Activated T-helper 9 cell treated with anti-CD3 and anti-CD28 coated beads, Interleukin-2, amount 50 U/mL, for 16 hours (primary cell): ENCODE results near the gene ABCB8.

Source experiments
- DNase-seq: peaks from one replicate; pipeline ENCODE4 v3.0.0-alpha.2; 2020; ENCODE audit warnings: low read depth

Gene ABCB8

DNA sequence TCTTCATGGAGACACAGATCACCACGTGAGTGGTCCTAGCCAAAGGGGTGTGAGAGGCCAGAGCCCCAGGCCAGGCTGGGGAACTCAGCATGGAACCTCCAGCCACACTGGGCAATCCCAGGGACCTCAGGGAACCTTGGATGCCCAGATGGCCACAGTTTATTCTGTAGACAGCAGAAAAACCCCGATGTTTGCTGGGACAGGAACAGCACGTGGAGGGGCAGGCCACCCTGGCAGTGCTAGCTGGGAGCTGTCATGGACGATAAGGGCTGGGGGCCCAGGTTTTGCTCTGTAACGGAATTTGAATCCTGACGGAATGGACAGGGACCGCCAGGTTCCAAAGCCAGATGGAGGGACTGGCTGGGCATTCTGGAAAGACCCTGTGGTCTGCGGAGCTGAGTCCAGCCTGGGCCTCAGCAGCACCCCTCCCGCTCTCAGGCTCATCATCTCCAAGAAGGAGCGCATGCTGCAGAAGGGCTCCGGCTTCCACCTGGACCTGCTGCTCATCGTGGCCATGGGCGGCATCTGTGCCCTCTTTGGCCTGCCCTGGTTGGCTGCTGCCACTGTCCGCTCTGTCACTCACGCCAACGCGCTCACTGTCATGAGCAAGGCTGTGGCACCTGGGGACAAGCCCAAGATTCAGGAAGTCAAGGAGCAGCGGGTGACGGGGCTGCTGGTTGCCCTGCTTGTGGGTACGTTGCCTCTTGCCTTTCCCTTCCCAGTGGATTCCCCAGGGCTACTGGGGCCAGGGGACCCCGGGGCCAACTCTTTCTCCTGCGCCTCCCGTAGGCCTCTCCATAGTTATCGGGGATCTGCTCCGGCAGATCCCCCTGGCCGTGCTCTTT, 46.8 kb downstream of the ABCB8 start:
- no peak for DNase-seq

DNA sequence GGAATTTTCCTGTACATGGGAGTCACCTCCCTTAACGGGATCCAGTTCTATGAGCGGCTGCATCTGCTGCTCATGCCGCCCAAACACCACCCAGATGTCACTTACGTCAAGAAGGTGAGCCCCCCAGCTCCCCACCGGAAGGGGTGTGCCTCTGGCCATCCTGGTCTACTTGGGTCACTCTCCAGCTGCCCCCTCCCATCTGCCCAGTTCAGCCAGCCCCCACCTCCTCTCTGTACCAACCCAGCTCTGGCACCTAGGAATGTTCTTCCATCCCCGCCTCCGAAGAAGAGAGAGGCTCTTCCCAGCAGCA, 47.4 kb downstream of the ABCB8 start:
- no peak for DNase-seq

DNA sequence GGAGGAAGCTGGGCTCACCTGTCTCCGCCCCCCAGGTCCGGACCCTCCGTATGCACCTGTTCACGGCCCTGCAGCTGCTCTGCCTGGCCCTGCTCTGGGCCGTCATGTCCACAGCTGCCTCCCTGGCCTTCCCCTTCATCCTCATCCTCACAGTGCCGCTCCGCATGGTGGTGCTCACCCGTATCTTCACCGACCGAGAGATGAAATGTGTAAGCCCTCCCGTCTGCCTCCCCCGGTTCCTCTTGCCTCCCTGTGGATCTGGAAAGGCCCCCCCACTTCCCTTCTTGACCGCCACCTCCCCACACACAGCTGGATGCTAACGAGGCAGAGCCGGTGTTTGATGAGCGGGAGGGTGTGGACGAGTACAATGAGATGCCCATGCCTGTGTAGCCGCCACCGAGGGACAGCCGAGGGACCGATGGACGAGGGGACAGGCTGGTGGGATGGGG, 47.8 kb downstream of the ABCB8 start:
- DNase-seq = no peak

DNA sequence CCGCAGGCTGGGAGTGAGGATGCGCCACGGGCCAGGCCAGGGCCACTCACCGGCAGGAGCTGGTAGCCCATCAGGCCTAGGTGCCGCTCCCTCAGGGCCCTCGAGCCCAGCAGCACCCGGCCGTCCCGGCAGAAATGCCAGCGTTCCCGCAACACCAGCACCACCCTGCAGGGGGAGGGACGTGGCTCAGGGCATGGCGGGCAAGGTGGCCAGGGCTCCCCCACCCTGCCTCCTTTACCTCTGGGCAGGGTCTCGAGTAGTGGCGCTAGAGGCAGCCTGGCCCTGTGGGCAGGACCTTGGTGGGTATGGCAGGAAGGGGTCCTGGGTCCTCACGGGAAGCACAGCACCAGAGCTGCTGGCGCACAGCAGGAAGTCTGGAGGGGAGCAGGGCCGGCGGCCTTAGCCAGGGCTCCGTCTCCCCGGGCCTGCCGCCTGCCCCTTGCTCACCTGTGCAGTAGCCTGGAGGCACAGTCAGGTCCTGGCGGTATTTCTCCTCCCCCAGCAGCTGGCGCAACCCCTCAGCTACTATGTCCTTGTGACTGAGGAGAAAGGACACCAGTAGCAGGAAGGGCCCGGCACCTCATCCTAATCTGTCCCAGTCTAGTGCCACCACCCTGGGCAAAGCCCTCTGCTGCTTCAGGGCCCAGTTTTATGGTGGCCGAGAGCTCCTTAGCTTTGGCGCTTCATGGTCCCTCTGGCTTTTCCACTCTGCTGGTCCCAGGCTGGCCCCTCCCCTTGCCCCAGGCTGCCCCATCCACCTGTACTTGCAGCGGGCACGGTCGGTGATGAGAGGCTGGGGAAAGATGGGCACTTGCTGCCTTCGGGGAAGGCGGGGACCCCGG, 48.8 kb downstream of the ABCB8 start:
- no peak for DNase-seq

DNA sequence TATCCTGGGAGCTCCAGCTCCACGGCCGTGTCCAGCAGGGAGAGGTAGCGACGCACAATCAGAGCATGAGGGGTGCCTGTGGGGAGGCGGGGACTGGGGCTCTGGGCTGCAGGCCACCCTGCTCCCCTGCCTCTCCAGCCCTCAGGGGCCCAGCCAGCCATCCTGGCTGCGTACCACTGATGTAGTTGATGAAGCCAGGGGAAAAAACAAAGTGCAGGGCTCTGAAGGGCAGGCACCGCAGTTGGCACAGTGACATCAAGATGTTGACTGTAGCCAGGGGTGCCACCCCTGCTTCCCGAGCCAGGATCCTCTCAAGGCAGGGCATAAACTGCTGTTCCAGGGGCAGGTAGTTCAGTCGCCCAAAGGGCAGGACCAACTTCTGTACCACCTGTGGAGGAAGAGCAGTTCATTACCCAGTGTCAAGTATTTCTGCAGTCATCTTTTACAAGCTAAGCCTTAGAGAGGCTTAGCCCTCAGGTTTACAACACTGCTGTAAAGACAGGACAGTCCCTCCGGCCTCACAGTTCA, 49.5 kb downstream of the ABCB8 start:
- no peak for DNase-seq

DNA sequence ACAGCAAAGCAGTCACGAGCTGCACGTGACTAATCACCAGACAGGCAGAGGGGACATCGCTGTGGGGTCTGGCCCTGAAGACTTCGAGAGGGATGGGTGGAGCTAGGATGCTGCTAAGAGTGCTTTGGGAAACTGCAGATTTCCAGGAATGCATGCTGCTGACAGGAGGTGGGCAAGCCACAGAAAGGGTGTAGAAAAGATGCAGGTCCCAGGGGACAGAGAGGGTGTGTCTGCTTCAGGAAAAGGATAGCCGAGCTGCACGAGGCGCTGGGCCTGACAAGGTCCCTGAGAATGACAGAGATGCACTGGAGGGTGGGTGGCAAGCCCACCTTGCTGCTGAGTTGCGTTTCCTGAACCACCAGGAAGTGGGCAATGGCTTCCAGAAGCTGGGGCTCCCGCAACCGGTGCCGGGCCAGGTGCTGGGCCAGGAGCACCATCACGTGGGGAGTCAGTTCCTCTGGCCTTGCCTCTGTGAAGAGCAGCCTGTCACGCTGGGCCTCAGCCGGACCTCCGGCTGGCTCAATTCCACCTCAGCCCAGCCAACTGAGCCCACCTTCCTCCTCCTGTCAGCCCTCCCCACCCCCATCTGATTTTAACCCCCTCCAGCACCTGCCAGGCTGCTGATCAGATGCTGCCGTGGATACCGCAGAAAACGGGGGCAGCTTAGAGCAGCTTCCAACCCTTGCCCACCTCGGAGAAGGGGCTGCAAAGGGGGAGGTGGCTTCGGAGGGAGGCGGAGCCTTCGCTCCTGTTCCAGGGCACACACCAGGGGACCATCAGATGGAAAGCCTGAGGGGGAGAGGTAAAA, 50.2 kb downstream of the ABCB8 start:
- DNase-seq = no peak

DNA sequence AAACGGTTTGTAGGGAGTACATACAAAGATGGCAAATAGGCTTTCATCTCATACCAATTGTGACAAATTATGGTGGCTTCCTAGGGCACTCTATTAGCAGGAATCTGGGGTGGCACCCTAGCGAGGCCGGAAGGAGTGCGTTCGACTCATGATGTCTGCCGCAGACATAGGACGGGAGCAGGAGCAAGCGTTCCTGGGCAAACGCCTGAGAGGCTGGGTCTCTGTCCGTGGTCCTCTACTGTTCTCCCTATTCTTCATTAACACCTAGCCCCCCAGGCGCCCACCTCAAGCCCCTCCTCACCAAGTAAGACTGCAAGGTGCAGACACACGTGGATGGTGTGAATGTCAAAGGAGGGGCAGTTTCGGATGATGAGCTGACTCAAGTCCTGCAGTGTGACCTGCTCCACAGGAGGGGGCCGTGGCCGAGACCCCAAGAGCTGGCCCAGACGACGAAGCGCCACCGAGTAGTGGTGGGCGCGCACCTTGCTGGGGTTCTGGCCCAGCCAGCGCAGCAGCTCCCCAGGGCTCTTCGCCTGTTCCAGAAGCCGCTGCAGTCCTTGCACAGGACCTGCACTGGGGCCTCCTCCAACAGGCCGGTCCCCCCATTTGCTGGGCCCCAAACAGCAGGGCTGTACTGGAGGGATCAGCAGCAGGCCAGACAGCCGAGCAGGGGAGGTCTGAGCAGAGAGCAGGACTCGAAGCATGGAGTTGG, 51.1 kb downstream of the ABCB8 start:
- no peak for DNase-seq

DNA sequence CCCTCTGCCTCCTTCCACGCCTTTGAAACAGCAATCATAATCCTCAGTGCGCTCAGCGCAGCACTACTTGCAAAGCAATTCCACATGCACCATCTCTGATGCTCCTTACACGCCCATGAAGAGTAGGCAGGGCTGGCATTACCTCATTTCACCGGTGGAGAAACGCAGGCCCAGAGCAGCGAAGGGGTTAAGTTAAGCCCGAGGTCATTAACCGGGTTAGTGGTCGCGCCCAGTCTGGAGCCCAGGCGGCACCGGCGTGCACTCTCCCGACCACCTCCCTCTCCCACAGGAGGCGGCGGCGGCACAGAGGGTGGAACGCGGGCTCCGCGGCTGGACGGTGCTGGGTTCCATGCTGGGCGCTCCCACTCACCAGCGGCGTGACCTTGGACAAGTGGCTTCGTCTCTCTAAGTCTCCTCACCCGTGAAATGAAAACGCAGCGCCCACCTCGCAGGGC, 51.8 kb downstream of the ABCB8 start:
- DNase-seq = no peak

DNA sequence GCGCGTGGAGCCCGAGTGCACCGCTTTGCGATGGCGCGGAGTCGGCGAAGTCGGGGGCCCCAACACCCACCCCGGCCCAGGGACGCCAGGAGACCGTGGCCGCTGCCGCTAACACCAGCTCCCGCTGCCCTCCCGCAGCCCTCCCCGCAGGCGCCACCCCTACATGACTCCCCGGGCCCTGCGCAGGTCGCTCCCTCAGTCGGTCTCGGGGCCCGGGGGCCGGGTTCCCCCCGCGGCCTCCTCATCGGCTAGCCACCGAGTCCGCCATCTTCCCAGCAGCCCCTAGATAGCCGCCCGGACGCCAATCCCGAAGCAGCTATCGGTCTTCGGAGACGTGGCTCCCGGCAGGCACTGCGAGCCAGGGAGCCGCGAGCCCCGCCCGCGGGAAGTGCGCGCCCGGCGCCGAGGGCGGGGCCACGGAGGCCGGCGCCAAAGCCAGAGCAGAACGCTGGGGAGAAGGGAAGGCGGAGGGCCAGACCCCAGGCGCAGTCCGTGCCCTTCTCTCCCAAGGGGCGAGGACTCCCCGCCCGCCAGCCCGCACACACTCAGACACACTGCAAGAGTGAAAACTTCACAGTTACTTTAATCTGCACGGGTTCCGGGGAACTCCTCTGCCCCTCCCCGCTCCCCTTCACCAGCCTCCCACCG, 52.4 kb downstream of the ABCB8 start, which contains the start of gene FASTK:
FASTK (minus strand) TSS at position 288 of the 648 bp plus-strand sequence; CDS start at position 245, 43 bp downstream.
- DNase-seq = peak; percentile 84

DNA sequence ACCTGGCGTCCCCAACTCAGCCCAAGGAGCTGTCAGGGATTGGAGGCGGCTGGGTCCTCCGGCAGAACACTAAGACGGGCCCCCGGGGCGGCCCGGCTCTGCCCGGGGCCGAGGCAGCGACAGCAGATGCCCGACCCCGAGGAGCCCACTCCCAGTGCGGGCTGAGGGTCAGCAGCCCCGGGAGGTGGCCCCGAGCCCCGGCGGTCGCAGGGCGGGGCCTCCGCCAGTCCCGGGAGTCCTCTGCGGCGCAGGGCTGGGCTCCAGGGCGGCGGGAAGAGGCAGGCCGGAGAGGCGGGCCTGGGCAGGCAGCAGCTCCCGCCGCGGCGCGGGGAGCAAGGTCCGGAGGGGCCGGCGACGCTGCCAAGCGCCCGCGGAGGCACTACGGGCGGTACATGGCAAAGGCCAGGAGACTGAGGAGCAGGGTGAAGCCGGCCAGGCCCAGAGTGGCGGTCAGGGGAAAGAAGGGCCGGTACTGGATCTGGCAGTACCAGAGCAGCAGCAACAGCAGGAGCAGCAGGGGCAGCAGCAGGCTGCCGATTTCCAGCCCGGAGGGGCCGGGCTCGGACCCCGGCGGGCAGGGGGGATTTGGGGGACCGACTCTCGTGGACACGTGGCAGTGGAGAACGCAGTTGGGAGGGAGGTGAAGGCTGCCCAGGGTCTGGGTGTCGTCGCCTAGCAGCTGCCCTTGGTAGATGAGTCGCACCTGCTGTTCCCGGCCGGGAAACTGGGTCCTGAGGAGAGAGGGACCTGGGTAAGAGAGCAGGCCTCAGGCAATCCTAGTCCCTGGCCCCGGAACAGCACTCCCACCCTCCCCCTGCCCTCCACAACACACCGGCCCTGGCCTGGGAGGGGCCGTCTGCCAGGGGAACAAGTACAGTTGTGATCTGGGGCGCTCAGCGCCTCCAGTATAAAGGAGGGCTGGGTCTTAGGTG, 53.2 kb downstream of the ABCB8 start:
- no peak for DNase-seq

DNA sequence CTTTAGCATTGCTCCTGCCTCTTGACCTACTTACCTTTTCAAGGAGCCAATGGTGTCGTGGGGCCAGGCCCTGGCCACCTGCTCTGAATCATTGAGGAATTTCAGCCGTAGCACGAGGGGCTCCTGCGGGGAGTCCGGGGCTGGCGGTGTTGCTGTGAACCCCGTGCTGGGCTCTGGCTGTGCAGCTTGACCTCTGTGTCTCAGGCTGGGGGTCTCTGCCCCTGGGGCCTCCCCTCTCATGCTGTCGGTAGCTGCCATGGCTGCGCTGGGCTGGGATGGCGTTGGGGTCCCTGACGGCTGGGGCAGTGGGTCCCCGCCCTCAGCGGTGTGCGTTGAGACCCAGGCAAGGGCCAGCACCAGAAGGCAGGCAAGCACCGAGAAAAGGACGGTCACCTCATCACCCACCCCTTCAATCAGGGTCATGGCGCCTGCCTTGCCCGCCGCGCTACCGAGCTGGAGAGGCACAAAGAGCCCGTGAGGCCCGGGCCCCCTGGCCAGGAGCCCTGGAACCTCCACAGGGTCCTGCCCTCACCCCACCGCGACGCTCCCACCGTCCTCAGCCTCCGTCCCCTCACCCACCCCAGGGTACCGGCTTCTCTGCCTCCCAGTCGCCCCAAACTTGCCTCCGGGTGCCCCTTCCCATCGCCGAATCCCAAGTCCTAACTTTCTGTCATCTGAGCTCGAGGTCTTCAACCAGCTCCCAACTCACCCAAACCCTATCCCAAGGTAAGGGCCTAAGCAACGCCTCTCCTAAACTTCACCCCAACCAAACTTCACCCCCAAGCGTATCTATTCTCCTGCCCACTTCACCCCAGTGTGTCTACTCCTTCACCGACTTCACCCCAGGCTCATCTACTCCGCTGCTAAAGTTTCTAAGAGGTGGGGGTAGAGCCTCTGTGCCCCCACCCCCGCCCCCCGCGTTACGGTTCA, 54.2 kb downstream of the ABCB8 start:
- no peak for DNase-seq

DNA sequence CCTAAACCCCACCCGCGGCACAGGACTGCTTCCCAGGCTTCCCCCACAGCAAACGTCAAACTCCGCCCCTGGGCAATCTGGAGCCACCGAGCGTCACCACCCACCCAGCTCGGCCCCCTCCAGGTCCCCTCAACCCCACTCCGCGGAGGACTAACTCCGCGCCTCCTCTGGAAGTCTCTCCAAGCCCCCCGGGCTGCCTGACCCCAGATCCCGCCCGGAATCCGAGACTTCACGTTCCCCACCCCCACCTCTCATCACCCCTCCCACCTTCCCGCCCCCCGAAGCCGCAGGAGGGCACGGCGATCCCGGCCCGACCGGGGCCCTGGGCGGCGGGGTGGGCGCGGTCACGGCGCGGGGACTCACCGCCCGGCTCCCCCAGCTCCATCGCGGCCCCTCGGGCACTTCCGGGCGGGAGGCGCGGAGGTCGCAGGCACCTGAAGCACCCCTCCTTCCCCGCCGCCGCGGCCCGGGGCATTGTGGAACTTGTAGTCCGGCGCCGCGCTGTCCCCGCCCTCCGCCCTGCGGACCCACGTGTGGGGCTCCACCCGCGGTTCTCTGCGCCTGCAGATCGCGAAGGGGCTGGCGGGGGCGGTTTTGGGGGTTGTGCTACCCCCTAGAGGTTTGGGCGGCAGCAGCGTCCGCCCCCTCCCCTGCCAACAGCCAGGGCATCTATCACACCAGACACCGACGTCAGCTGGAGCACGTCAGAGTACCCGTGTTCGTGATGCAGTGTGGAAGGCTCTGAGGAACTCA, 55.0 kb downstream of the ABCB8 start, which contains the start of gene TMUB1:
TMUB1 (minus strand) TSS at position 423 of the 753 bp plus-strand sequence. CDS start 930 bp downstream, outside the sequence.
- peak; percentile 79 for DNase-seq

DNA sequence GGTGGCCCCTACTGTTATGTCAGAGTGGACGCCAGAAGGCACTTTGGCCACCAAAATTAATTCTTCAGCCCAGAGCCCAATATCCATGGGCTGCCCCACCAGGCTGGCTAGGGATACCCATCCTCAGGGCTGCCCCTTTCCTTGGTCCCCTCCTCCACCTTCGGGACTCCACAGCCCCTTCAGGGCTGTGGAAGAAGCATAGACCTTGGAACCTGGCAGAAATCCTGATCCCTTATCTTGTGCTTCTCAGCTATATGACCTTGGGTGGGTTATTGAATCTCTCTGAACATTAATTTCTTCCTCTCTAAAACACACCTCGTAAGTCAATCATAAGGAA, 55.5 kb downstream of the ABCB8 start:
- no peak for DNase-seq

DNA sequence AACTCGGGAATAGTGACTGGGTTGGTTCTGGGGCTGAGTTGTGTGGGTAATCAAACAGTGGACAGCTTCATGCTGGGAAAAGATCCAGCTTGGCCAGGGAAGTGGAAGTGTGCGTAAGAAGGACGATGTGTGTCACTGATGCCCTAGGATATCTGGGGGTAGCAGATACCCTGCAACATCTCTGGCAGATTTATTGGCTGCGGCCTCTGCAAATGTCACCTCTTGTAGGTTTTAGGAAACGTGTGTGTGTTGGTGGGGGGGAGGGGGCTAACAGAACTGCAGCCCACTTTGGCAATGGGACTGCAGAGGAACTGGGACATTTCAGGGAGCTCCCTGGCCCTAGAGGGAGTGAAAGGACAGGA, 57.1 kb downstream of the ABCB8 start:
- DNase-seq = no peak

DNA sequence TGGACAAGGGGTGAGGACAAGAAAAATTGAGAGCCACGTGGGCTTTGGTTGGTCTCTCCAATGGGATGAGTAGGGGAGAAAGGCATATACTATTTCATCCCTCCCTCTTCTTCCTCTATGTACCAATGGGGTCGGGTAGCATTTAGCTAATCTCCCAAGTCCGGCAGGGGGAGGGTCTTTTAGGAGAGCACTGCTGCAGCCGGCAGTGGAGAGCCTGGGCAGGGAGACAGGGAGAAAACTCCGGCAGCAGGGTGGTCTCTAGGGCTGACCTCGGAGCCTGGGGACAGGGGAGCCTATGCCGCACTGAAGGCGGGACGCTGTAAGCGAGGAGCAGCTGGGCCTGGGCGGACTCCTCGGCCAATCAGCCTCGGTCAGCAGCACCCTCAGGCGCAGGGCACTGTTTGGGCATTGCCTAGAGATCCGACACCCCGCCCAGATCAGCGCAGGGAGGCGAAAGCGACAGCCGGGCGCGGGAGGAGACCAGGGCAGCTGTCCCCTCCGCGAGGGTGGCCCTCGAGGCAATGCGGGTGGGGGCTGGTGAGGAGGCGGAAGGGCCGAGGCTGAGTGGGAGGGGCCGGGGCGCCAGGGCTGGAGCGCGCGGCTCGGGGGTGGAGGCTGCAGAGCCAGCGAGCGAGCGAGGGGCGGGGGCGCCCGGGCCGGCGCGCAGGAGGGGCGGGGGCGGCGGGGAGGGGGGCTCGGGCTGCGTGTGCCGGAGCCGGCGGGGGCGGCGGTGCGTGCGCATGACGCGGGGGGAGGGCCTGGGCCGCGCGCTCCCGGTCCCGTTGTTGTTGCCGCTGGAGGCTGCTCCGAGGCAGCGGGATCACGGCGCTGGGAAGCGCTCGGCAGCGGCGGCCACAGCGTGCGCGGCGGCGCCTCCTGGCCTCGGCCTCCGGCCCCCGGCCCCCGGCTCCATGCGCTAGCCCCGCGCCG, 57.7 kb downstream of the ABCB8 start, which contains the start of gene AGAP3:
AGAP3 (plus strand) TSS at position 785 of the 930 bp plus-strand sequence. CDS start 267 bp downstream, outside the sequence.
- DNase-seq = peak; percentile 48

DNA sequence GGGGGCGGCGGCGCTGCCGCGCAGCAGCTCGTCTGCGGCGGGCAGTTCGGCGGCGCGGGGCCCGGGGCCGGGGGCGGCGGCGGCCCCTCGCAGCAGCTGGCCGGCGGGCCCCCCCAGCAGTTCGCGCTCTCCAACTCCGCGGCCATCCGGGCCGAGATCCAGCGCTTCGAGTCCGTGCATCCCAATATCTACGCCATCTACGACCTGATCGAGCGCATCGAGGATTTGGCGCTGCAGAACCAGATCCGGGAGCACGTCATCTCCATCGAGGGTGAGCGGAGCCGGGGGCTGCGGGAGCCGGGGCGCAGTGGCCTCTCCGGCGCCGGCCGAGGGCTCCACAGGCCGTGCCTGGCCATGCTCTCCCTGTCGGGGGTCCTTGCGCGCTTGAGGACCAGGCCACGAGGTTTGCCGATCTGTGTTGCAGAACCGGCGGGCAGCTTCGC, 58.6 kb downstream of the ABCB8 start:
- DNase-seq = no peak
